ENCODE measurements around the gene SSH2. TPM values are rescaled to one million over a fixed set of nuclear protein-coding genes. Genes with fewer than 3 reads are reported as not detected.

Gene SSH2
- total and polyA plus RNA-seq, 2 experiments from 2014 or later: 9.9 to 12.7 TPM

- H3K4me3 ChIP-seq: no peak overlapping the region
- WGBS (ENCODE audit: low lambda C conversion rate, missing lambda C conversion rate): 94% methylated on average over 3 of the region's 3 CpGs
- no peaks in the 10 kb centered on the region for H3K9me3 ChIP-seq (ENCODE audit: low read depth)
- H3K4me2 ChIP-seq: no peak overlapping the region
- DNase-seq (ENCODE audit: low spot score): no peak
- H3K9me2 ChIP-seq (replicated peaks; ENCODE audit: insufficient read depth): no peaks in the 10 kb centered on the region
- H3K79me2 ChIP-seq: no peaks in the 10 kb centered on the region
- no peak overlapping the region for H2AFZ ChIP-seq
- H3K27ac ChIP-seq: no peak overlapping the region
- no peaks in the 10 kb centered on the region for H3K36me3 ChIP-seq (replicated peaks; ENCODE audit: insufficient read depth, low read depth)
- TF ChIP-seq EZH2phosphoT487 (IDR thresholded peaks at IDR 0.05; ENCODE audit: low read depth, severe bottlenecking, unreplicated experiment) (no peak), EZH2 (IDR thresholded peaks at IDR 0.05; ENCODE audit: borderline replicate concordance) (no peak), CTCF (IDR thresholded peaks at IDR 0.05; ENCODE audit: poor library complexity) (no peak)
- H4K20me1 ChIP-seq (ENCODE audit: insufficient read depth, poor library complexity, severe bottlenecking): no peaks in the 10 kb centered on the region
- H3K27me3 ChIP-seq: no peaks in the 10 kb centered on the region
- peaks cover 9% of the 10 kb centered on the region for H3K4me1 ChIP-seq (ENCODE audit: insufficient read depth)
Measured at GRCh38 chr17:29697371-29697770, 232.7 kb downstream of the SSH2 start.

GRCh38 chr17:29694918-29695563 is 235.0 kb downstream of the SSH2 start:
- 91% methylated on average over 5 of the region's 5 CpGs for WGBS (ENCODE audit: low lambda C conversion rate, missing lambda C conversion rate)

GRCh38 chr17:29693751-29694150 is 236.3 kb downstream of the SSH2 start:
- H3K27ac ChIP-seq: no peak overlapping the region
- no peaks in the 10 kb centered on the region for H3K4me1 ChIP-seq (ENCODE audit: insufficient read depth)
- no peak overlapping the region for H2AFZ ChIP-seq
- TF ChIP-seq CTCF (IDR thresholded peaks at IDR 0.05; ENCODE audit: poor library complexity): no peak
- TF ChIP-seq EZH2 (IDR thresholded peaks at IDR 0.05; ENCODE audit: borderline replicate concordance): no peak
- no peak for TF ChIP-seq EZH2phosphoT487 (IDR thresholded peaks at IDR 0.05; ENCODE audit: low read depth, severe bottlenecking, unreplicated experiment)
- no peaks in the 10 kb centered on the region for H3K36me3 ChIP-seq (replicated peaks; ENCODE audit: insufficient read depth, low read depth)
- no peaks in the 10 kb centered on the region for H4K20me1 ChIP-seq (ENCODE audit: insufficient read depth, poor library complexity, severe bottlenecking)
- no peaks in the 10 kb centered on the region for H3K79me2 ChIP-seq
- no peak overlapping the region for H3K4me3 ChIP-seq
- no peaks in the 10 kb centered on the region for H3K9me3 ChIP-seq (ENCODE audit: low read depth)
- 81% methylated on average over 3 of the region's 3 CpGs for WGBS (ENCODE audit: low lambda C conversion rate, missing lambda C conversion rate)
- no peaks in the 10 kb centered on the region for H3K27me3 ChIP-seq
- no peak for DNase-seq (ENCODE audit: low spot score)
- no peak overlapping the region for H3K4me2 ChIP-seq
- H3K9me2 ChIP-seq (replicated peaks; ENCODE audit: insufficient read depth): no peaks in the 10 kb centered on the region

More at GRCh38 chr17:29694918-29695563, 235.0 kb downstream of the SSH2 start:
- Histone ChIP-seq H3K79me2 (no peaks in the 10 kb centered on the region), H3K9me3 (ENCODE audit: low read depth) (no peaks in the 10 kb centered on the region), H3K27me3 (no peaks in the 10 kb centered on the region), H3K4me3 (no peak overlapping the region), H3K4me2 (no peak overlapping the region), H3K36me3 (replicated peaks; ENCODE audit: insufficient read depth, low read depth) (no peaks in the 10 kb centered on the region), H3K27ac (no peak overlapping the region), H3K9me2 (replicated peaks; ENCODE audit: insufficient read depth) (no peaks in the 10 kb centered on the region), H4K20me1 (ENCODE audit: insufficient read depth, poor library complexity, severe bottlenecking) (no peaks in the 10 kb centered on the region), H3K4me1 (ENCODE audit: insufficient read depth) (peaks cover 9% of the 10 kb centered on the region), H2AFZ (no peak overlapping the region)
- no peak for DNase-seq (ENCODE audit: low spot score)
- TF ChIP-seq CTCF (IDR thresholded peaks at IDR 0.05; ENCODE audit: poor library complexity): no peak
- TF ChIP-seq EZH2phosphoT487 (IDR thresholded peaks at IDR 0.05; ENCODE audit: low read depth, severe bottlenecking, unreplicated experiment): no peak
- no peak for TF ChIP-seq EZH2 (IDR thresholded peaks at IDR 0.05; ENCODE audit: borderline replicate concordance)
